K562 (cell line): ENCODE results near the gene CHST14. TPM values are rescaled to one million over a fixed set of nuclear protein-coding genes. Genes with fewer than 3 reads are reported as not detected.
A peak's percentile ranks its signal among the peaks of the same experiment; 100 is the strongest.

Experiments
- ATF7 ChIP-seq: fragments of 450-650 bp; IDR thresholded peaks from 2 replicates; pipeline ENCODE4 v1.7.1; 2014; ENCODE audit warnings: mild to moderate bottlenecking, moderate library complexity
- CCNT2 ChIP-seq: IDR thresholded peaks from 2 replicates; pipeline ENCODE4 v1.6.1; 2011; ENCODE audit warnings: borderline replicate concordance, low read depth, mild to moderate bottlenecking, moderate library complexity, mixed read lengths, low read length; ENCODE audit not compliant: insufficient read length; ENCODE audit errors: extremely low read depth
- CEBPG ChIP-seq, 3 experiments: fragments of 200-800 bp in 1 of 3; sonication (Bioruptor generic) in 1 of 3; sonication (generic) in 1 of 3; formaldehyde crosslinking in 1 of 3; IDR thresholded peaks in 2 of 3; conservative IDR thresholded peaks in 1 of 3; 2 replicates each; pipeline versions ENCODE4 v1.6.1 to v1.8.0; 2016 to 2022; ENCODE audit warnings: missing compliant biosample characterization in 2 of 3, missing genetic modification characterization in 2 of 3, mild to moderate bottlenecking in 1 of 3, missing genetic modification reagents in 1 of 3
- CHD4 ChIP-seq: fragments of 200-600 bp; sonication (generic); IDR thresholded peaks from 3 replicates; pipeline ENCODE4 v1.6.1; 2012; ENCODE audit warnings: low read depth, mild to moderate bottlenecking, mixed read lengths, low read length, inconsistent platforms; ENCODE audit not compliant: insufficient read depth, insufficient replicate concordance, poor library complexity, severe bottlenecking
- DPF2 ChIP-seq: fragments of 450-650 bp; IDR thresholded peaks from 2 replicates; pipeline ENCODE4 v1.6.1; 2016
- E2F5 ChIP-seq: sonication (generic); formaldehyde crosslinking; IDR thresholded peaks from 2 replicates; pipeline ENCODE4 v1.8.0; 2022; ENCODE audit warnings: mild to moderate bottlenecking, missing genetic modification reagents
- FOXA1 ChIP-seq: fragments of 450-650 bp; IDR thresholded peaks from 2 replicates; pipeline ENCODE4 v1.6.1; 2016; ENCODE audit warnings: mild to moderate bottlenecking, borderline replicate concordance
- FOXO4 ChIP-seq: fragments of 450-650 bp; formaldehyde crosslinking; IDR thresholded peaks from 2 replicates; pipeline ENCODE4 v1.4.0; 2020; ENCODE audit warnings: mild to moderate bottlenecking, moderate library complexity
- KAT7 ChIP-seq: sonication (generic); formaldehyde crosslinking; IDR thresholded peaks from 2 replicates; pipeline ENCODE4 v1.8.0; 2022; ENCODE audit warnings: missing genetic modification reagents, mild to moderate bottlenecking, borderline replicate concordance
- MTA3 ChIP-seq: fragments of 450-650 bp; formaldehyde crosslinking; IDR thresholded peaks from 2 replicates; pipeline ENCODE4 v1.6.1; 2017; ENCODE audit warnings: mild to moderate bottlenecking, borderline replicate concordance
- NR3C1 ChIP-seq: sonication (generic); formaldehyde crosslinking; IDR thresholded peaks from 2 replicates; pipeline ENCODE4 v1.8.1; 2022; ENCODE audit warnings: missing genetic modification reagents
- NRF1 ChIP-seq, 2 experiments: fragments of 450-650 bp; IDR thresholded peaks in 1 of 2; conservative IDR thresholded peaks in 1 of 2; 2 replicates each; pipeline ENCODE4 v1.6.1; 2014; ENCODE audit warnings: mild to moderate bottlenecking in 2 of 2
- PTRF ChIP-seq: fragments of 450-650 bp; IDR thresholded peaks from 2 replicates; pipeline ENCODE4 v1.6.1; 2016; ENCODE audit warnings: mild to moderate bottlenecking, missing genetic modification characterization, missing compliant biosample characterization
- SMAD2 ChIP-seq: fragments of 150-350 bp; IDR thresholded peaks from 2 replicates; pipeline ENCODE4 v1.6.1; 2014; ENCODE audit warnings: low read depth, mild to moderate bottlenecking, low read length
- SMC3 ChIP-seq: conservative IDR thresholded peaks from 2 replicates; pipeline ENCODE4 v1.6.1; 2011; ENCODE audit warnings: low read depth, low read length, improper control_type of control experiment; ENCODE audit not compliant: insufficient read depth
- TSC22D4 ChIP-seq: fragments of 450-650 bp; IDR thresholded peaks from 2 replicates; pipeline ENCODE4 v1.6.1; 2016; ENCODE audit warnings: missing genetic modification characterization, missing biosample characterization, control low read depth
- ZBTB17 ChIP-seq: fragments of 450-650 bp; formaldehyde crosslinking; IDR thresholded peaks from 2 replicates; pipeline ENCODE4 v1.4.0; 2020; ENCODE audit warnings: mild to moderate bottlenecking
- ZC3H8 ChIP-seq: fragments of 450-650 bp; IDR thresholded peaks from 2 replicates; pipeline ENCODE4 v1.6.1; 2017
- ZNF133 ChIP-seq: fragments of 250-450 bp; sonication (Bioruptor Pico); IDR thresholded peaks from 2 replicates; pipeline ENCODE4 v1.4.0; 2020; ENCODE audit warnings: mild to moderate bottlenecking
- ZNF212 ChIP-seq: fragments of 450-650 bp; formaldehyde crosslinking; IDR thresholded peaks from 2 replicates; pipeline ENCODE4 v1.4.0; 2020; ENCODE audit warnings: mild to moderate bottlenecking
- ZNF584 ChIP-seq: fragments of 200-800 bp; sonication (Bioruptor generic); IDR thresholded peaks from 2 replicates; pipeline ENCODE4 v1.6.1; 2016; ENCODE audit warnings: low read depth, mild to moderate bottlenecking, missing genetic modification characterization, missing compliant biosample characterization
- polyA plus RNA-seq, 8 experiments: library from polyadenylated mRNA; depleted of rRNA in 4 of 8; stranded (reverse) in 5 of 8; unstranded in 3 of 8; fragments of >200 nt; fragmentation: Nextera tagmentation in 2 of 8; fragmentation: Illumina TruSeq in 1 of 8; extraction: Ambion mirVana in 2 of 8; extraction: Trizol in 1 of 8; gene quantifications; 2 replicates each; pipeline versions ENCODE4 v1.2.1 to v1.2.3, GENCODE V29; 2011 to 2014; ENCODE audit warnings: inconsistent platforms in 1 of 8, missing spikeins in 1 of 8
- total RNA-seq, 7 experiments: library from RNA; depleted of rRNA in 6 of 7; stranded (reverse); fragments of >200 nt in 6 of 7; fragmentation: Illumina TruSeq in 2 of 7; extraction: Trizol in 2 of 7; gene quantifications; 2 replicates each; pipeline versions ENCODE4 v1.2.1 to v1.2.3, GENCODE V29; 2011 to 2021; ENCODE audit warnings: low replicate concordance in 1 of 7

CHST14 gene
- total and polyA plus RNA-seq, 9 of the 15 experiments (the other 6 are each of a cell fraction or from before 2014, with no cell fraction given): 1.6 to 12.1 (median 4.5) TPM

- TF ChIP-seq CCNT2 (no peak), ZC3H8 (no peak), ZBTB17 (CRISPR knock-in tag) (no peak), FOXA1 (no peak), SMC3 (no peak), CHD4 (no peak), E2F5 (CRISPR knock-in tag) (no peak), TSC22D4 (tag) (no peak), CEBPG (CRISPR knock-in tag; IDR thresholded peaks at IDR 0.05) (no peak; the same call in 1 of the 2 replicates), CEBPG (tag; conservative IDR thresholded peaks at IDR 0.05 in 1 of 2, IDR thresholded peaks at IDR 0.05 in 1 of 2) (no peak), NR3C1 (no peak), MTA3 (0 out of 2 replicates have a peak, but pooled peaks have one; percentile 23), NRF1 (conservative IDR thresholded peaks at IDR 0.05 in 1 of 2, IDR thresholded peaks at IDR 0.05 in 1 of 2) (peak; percentile 33 to 37; a peak in 2 of 4 replicates), SMAD2 (no peak), KAT7 (no peak), DPF2 (peak; percentile 60; the same call in 1 of the 2 replicates), PTRF (tag) (no peak), FOXO4 (CRISPR knock-in tag) (no peak), ZNF133 (CRISPR knock-in tag) (no peak), ZNF212 (CRISPR knock-in tag) (no peak), ZNF584 (CRISPR knock-in tag) (no peak), ATF7 (peak; percentile 62; the same call in 1 of the 2 replicates)
- TF ChIP-seq, all 486 proteins: peak for 29
Measured at GRCh38 chr15:40430271-40430805, 40.4 kb upstream of the CHST14 start (continued).
